HG02973 (cell line): Measurements from ENCODE around the gene PCDHGA1.

Experiments used
- ATAC-seq: cut with Tn5 transposase; IDR thresholded peaks from one replicate; pipeline ENCODE4 v1.9.1; 2021; ENCODE audit warnings: moderate library complexity; ENCODE audit not compliant: unreplicated experiment

PCDHGA1 gene

DNA sequence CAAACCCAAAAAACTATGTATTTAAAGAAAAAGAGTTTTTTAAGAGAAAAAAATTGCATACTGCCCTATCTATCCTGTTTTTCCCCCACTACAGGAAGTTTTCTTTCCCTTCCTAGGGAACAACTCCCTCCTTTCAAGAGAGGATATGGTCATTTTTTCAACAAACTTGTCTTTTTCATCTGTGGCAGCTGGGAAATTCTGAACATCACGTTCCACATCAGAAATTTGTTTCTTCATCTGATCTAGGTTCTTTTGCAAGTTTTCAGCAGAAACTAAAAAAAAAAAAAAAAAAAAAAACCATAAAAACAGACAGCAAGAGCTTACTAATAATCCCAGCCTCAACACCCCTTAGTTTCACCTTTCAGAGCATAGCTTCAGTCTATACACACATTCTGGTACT, 197.1 kb downstream of the PCDHGA1 start:
- no peak for ATAC-seq

DNA sequence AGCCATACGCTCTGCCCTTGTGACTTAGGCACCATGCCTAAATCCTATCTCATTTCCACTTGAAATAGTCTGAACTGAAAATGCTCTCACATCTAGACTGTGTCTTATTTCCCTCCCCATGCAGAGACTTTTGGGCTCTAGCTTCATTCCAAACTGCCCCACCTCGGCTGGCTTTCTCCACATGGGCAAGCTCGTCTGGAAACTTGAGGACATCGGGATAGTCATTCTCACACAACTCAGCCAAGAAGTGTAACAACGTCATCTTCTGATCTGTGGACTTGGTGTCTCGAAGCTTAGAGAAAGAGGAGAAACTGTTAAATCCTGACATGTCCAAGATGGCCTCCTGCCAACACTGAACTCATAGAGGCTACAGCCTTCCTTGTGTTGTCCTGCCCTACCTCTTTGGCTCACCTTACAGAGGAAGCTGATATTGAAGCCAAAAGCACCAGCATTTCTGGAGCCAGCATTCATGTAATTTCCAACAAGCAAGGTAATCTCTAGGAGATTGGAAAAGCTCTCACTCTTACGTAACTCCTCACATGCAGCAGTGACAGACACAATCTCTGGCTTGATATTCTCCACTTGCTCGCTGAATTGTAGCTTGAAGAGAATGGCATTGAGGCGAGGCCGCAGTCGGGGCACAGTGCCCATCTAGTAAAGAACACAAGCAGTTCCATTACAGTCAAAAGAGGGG, 198.1 kb downstream of the PCDHGA1 start:
- ATAC-seq: no peak

DNA sequence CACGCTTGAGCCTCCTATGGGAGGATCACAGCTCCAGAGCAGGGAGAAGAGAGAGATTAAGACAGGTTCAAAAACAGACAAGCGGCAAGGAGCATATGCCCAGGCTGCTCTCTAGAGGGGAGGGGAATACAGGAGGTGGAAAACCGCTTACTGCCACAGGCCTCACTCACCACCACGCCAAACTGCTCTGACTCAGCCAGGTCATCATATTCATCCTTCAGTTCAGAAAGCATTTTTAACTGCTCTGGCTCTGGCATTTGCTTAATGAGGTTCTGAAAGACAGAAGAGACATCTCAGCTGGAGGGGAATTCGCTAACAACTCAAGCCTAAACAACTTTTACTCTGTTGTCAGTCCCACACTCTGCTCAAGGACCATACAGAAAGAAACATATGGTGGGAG, 198.7 kb downstream of the PCDHGA1 start:
- peak; percentile 56 for ATAC-seq

DNA sequence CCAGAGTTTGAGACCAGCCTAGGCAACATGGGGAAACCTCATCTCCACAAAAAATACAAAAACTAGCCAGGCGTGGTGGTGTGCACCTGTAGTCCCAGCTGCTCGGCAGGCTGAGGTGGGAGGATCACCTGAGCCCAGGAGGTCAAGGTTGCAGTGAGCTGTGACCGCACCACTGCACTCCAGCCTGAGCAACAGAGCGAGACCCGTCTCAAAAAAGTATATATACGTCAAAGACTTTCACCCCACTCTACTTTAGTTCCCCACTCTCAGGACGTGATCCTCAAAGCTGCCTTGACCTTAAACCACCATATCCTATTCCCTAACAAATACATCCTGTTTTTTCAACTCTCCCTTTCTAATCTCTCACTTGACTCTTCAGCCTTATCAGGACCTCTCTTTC, 199.6 kb downstream of the PCDHGA1 start:
- ATAC-seq: no peak

DNA sequence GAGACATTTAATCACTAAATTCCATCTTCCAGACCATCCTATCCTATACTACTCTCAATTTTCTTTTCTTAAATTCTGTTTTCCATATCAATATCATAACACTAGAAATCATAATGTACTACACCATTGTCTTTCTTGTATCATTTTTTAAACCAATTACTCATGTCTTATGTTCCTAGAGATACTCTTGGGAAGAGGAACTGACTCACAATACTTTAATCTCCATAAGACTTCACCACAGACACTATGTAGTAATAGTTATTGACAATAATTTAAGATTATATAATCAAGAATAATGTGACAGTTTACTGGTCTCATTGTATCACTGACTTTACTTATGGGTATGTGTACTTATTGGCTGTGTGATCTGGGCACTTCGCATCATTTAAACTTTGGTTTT, 202.4 kb downstream of the PCDHGA1 start:
- ATAC-seq: no peak

DNA sequence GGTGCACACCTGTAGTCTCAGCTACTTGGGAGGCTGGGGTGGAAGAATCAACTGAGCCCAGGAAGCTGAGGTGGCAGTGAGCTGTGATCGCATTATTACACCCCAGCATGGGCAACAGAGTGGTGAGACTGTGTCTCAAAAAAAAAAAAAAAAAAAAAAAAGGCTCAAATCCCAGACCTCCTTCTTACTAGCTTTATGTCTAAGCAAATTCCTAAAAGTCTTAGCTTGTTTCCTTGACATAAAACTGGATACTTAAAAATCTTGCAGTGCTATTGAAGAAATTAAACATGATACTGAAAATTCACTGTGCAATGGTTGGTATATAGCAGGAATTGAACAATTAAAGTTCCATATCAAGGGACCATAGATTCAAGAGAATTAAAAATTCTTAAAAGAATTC, 203.6 kb downstream of the PCDHGA1 start:
- no peak for ATAC-seq

DNA sequence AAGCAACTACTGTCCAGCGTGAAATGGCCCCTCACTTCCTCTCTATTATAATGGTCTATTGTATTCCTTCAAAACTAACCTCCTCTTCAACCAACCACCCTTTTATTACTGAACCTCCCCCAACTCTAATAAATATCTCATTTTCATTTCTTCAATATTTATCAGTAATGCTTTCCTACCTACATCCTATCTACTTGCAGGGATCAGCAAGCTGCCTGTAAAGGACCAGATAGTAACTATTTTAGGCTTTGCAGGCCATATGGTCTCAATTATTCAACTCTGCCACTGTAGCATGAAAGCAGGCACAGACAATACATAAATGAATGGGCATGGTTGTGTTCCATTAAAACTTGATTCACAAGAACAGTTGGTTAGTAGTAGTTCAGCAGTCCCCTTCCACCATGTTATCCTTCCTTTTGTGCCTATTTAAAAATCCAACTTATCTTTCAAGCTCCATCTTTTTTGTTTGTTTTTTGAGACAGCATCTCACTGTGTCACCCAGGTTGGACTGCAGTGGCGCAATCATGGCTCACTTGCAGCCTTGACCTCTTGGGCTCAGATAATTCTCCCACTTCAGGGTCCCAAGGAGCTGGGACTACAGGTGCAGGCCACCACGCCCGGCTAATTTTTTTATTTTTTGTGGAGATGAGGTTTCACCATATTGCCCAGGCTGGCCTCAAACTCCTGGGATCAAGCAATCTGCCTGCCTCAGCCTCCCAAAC, 204.3 kb downstream of the PCDHGA1 start:
- ATAC-seq: no peak

DNA sequence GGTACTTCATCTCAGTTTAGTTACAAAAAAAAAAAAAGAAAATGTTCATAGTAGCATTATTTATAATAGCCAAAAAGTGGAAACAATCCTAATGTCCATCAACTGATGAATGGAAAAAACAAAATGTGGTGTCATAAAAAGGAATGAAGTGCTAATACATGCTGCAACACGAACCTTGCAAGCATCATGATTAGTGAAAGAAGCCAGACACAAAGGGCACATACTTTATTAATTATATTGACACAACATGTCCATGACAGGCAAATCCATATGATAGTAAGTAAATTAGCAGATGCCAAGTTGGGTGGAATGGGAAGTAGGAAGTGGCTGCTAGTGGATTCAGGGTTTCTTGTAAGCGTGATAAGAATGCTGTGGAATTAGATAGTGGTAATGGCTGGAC, 212.7 kb downstream of the PCDHGA1 start:
- no peak for ATAC-seq

DNA sequence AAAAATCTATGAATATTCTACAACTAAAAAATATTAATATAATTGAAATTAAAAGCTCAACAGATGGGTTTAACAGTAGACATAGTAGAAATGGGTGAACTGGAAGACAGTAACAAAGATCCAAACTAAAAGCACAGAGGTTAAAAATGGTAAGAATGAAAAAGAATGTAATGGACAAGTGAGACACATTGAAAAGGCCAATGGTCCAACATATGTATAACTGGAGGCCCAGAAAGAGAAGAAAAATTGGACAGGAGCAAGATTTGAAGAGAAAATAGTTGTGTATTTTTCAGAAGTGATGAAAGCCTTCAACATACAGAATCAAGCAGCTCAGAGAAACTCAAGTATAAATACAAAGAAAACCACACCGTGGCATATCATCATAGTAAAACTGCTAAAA, 217.2 kb downstream of the PCDHGA1 start:
- ATAC-seq: no peak

DNA sequence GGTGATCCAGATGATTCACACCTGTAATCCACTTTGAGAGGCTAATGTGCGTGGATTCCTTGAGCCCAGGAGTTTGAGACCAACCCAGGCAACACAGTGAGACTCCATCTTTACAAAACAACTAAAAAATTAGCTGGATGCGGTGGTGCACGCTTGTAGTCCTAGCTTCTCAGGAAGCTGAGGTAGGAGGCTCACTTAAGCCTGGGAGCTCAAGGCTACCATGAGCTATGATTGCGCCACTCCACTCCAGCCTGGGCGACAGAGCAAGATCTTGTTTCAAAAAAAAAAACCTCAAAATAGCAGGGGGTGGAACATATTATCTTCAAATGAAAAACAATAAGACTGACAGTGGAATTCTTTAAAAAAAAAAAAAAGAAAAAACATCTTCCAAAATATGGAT, 217.6 kb downstream of the PCDHGA1 start:
- no peak for ATAC-seq

DNA sequence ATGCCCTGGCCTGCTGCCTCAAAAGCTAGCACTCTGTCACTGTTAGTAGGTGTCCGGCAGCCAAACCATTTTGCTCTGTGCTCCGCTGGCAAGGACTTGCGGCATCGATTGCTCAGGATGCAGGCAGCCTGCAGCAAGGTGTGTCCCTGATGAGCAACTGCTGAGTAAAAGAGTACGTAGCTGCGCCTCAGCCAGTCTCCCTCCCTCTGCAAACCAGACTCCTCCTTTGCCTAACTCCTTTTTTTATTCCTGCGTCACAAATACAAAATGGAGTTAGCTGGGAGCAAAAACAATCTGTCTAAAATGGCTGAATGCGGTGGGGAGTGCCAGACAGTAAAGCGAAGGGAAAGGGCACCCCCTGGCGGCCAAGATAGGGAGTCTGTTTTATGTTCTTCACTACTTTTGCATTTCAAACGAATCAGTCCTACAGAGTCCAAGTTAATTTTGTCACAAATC, 227.4 kb downstream of the PCDHGA1 start:
- peak; percentile 79 for ATAC-seq

DNA sequence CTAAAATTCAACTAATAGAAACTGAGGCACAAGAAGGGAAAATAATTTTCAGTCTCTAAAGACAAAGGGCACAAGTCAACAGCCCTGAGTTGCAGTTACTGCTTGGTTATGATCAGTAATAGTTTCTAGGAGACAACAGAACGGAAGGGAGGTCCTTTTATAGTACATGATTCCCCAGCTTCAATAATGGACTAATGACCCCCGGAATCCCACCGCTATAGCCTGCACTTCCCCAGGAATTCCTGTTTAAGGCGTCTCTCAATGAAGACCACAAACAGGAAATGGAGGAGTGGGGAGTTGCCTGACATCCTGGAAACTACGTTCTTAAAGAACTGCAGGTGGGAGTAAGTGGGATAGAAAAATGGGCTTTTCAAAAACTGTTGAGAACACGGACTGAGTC, 227.8 kb downstream of the PCDHGA1 start:
- no peak for ATAC-seq

DNA sequence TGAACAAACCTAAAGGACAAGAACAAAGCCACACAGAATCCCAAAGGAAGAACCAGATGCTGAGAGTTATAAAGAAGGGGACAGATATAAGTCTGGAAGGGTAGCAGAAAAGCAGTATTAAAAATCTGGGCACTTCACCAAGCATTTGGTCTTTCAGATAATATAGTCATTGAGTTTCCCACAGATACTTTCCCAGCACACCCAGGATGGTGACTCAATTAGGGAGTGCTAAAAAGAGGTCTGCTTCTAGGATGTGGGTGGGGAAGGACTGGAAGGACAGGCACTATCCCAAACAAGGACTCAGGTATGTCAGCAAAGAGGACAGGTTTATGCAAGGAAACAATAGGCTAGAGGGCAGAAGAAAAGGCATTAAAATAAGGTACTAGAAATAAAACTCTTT, 229.1 kb downstream of the PCDHGA1 start:
- no peak for ATAC-seq

DNA sequence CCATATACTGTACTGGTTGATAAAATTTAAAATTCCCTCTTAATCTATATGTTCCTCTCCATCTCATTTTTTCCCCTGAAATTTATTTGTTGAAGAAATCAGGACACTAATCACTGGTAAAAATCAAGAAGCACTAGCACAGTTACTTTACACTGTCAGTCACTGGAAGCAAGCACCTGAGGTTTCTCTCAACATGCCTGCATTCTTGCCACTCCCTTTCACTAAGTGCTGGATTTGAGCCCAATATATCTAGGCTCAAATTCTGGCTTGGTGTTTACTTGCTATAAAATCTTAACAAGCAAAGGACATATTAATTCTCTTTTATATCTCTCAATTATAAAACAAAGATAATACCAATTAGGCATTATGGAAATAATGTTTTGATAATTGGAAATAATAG, 229.8 kb downstream of the PCDHGA1 start:
- ATAC-seq: no peak

DNA sequence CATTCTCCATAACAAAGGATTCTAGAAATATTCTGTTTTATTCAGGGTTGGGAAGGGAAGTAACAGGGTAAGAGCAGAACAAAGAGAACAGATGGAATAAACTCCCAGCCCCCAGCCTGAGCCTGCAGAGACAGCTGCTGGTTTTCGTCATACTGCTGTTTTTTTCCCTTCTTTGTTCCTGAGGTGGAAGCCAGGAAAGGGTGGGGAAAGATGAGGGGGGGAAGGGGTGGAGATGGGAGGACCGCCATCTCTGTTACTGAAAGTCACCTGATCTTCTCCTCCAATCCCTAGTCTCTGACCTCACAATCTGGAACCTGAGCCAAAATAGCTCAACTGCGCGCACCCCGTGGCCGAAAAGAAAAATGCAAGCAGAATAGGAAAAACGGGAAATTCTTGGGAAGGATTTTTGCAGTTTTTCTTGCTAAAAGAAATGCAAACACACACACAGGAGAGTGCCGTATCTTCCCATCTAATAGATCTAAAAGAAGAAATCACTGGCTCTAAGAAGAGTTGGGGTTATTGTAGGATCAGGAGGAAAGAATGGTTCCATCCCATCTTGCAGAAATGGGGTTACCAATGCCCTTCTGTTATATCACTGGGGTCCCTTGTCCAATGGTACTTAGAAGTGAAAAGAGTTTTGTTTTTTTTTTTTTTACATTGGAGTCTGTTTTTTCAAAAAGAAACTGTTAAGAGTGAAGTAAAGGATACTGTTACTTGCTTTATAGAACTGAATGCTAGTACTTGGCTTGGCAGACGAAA, 230.6 kb downstream of the PCDHGA1 start:
- ATAC-seq: no peak
